LNCAP (cell line): ENCODE data around the gene LY9.

ENCODE experiments used
- CTCF ChIP-seq: fragments of 450-650 bp; IDR thresholded peaks from 2 replicates; pipeline ENCODE4 v1.5.1; 2017; ENCODE audit warnings: mild to moderate bottlenecking

Gene LY9

GRCh38 chr1:160858097-160858496 lies 62.1 kb downstream of the LY9 start:
- no peak for TF ChIP-seq CTCF

GRCh38 chr1:160858507-160858906 lies 62.5 kb downstream of the LY9 start:
- TF ChIP-seq CTCF, result no peak

- no peak for TF ChIP-seq CTCF
These were observed 63.2 kb downstream of the LY9 start for GRCh38 chr1:160859166-160859565.

- no peak for TF ChIP-seq CTCF
These were observed 65.0 kb downstream of the LY9 start for GRCh38 chr1:160860840-160861505.

GRCh38 chr1:160862203-160863060 lies 66.5 kb downstream of the LY9 start, which contains the start of gene CD244:
Gene CD244, minus strand, starts transcription at chr1:160862887. Its CDS starts 210 bp downstream, at chr1:160862677.
- TF ChIP-seq CTCF, result no peak

- no peak for TF ChIP-seq CTCF
These were observed 67.2 kb downstream of the LY9 start for GRCh38 chr1:160863061-160863773.

- no peak for TF ChIP-seq CTCF
These were observed 67.8 kb downstream of the LY9 start for GRCh38 chr1:160863774-160864131.
